K562 (cell line): ENCODE measurements around the gene RHEB. TPM values are rescaled to one million over a fixed set of nuclear protein-coding genes. Genes with fewer than 3 reads are reported as not detected.

Experiments used
- ATAC-seq: fragments of 200-7000 bp; cut with Tn5 transposase; 3 replicates; pipeline ENCODE4 v1.9.1; 2020; ENCODE audit warnings: moderate library complexity
- BruUV-seq: library from RNA; stranded (reverse); fragments of 400-500 nt; replicated peaks from 2 replicates; lab custom pipeline; 2021; lab: Mats Ljungman, UMichigan
- CTCF ChIA-PET: fragments of 300-600 bp; formaldehyde crosslinking; extraction: SDS; loops from one replicate; lab custom pipeline; 2021; ENCODE audit warnings: low intra/inter-chr PET ratio; lab: Yijun Ruan, JAX
- POLR2A ChIA-PET: fragments of 300-600, 350-650 bp; sonication (Branson Sonifier 250); formaldehyde crosslinking; extraction: SDS; loops from one replicate; lab custom pipeline; 2021; ENCODE audit warnings: antibody characterized with exemption, inconsistent platforms; lab: Yijun Ruan, JAX
- DNase-seq, 4 experiments: peaks; one replicate each; pipeline versions ENCODE4 v3.0.0 to v3.0.0-alpha.2; 2011 to 2018; ENCODE audit warnings: low spot score in 3 of 4, mixed read lengths in 3 of 4; ENCODE audit errors: extremely low read depth in 1 of 4
- FAIRE-seq: peaks from 2 replicates; lab custom pipeline; 2011; peaks lifted over from hg19 to GRCh38; lab: Jason Lieb, UNC
- H2AFZ ChIP-seq: 2 replicates; pipeline ENCODE4 v1.6.0; 2011; ENCODE audit warnings: low read depth, low read length, control low read depth, inconsistent platforms
- H3K27ac ChIP-seq: fragments of 200-600 bp; 3 replicates; pipeline ENCODE4 v1.8.0; 2011; ENCODE audit warnings: low read depth, mild to moderate bottlenecking, control low read depth, inconsistent platforms, low read length, moderate library complexity, mixed read lengths; ENCODE audit errors: extremely low read depth
- H3K27me3 ChIP-seq, 2 experiments: fragments of 300-600 bp in 1 of 2; 2 replicates in 1 of 2; 3 replicates in 1 of 2; pipeline versions ENCODE4 v1.6.0 to v1.8.0; 2011; ENCODE audit warnings: inconsistent platforms in 2 of 2, low read length in 2 of 2, mild to moderate bottlenecking in 1 of 2, mixed read lengths in 1 of 2, moderate library complexity in 1 of 2; ENCODE audit not compliant: control insufficient read depth in 2 of 2, insufficient read depth in 2 of 2
- H3K36me3 ChIP-seq: fragments of 300-600 bp; 3 replicates; pipeline ENCODE4 v1.8.0; 2011; ENCODE audit warnings: mild to moderate bottlenecking, low read length, inconsistent platforms; ENCODE audit not compliant: control insufficient read depth, insufficient read depth
- H3K4me1 ChIP-seq, 2 experiments: fragments of 200-600 bp in 1 of 2; replicated peaks in 1 of 2; 2 replicates in 1 of 2; 3 replicates in 1 of 2; pipeline versions ENCODE4 v1.5.1 to v1.8.0; 2011; ENCODE audit warnings: inconsistent platforms in 2 of 2, low read length in 2 of 2, mild to moderate bottlenecking in 1 of 2, mixed read lengths in 1 of 2, moderate library complexity in 1 of 2; ENCODE audit not compliant: control insufficient read depth in 2 of 2, insufficient read depth in 2 of 2
- H3K4me2 ChIP-seq: 2 replicates; pipeline ENCODE4 v1.6.1; 2011; ENCODE audit warnings: low read length, control low read depth, inconsistent platforms, mixed read lengths; ENCODE audit not compliant: insufficient read depth
- H3K4me3 ChIP-seq: fragments of 200-600 bp; sonication (generic), shearing (Covaris generic); 2 replicates; pipeline ENCODE4 v1.5.1; 2016; ENCODE audit warnings: control low read depth, inconsistent platforms
- H3K79me2 ChIP-seq: fragments of 200-600 bp; 3 replicates; pipeline ENCODE4 v1.8.0; 2011; ENCODE audit warnings: low read length, inconsistent platforms; ENCODE audit not compliant: control insufficient read depth, insufficient read depth
- H3K9ac ChIP-seq, 2 experiments: 2 replicates each; pipeline versions ENCODE4 v1.6.0 to v1.6.1; 2011; ENCODE audit warnings: low read depth in 2 of 2, low read length in 2 of 2, control low read depth in 1 of 2, inconsistent platforms in 1 of 2, mild to moderate bottlenecking in 1 of 2, mixed read lengths in 1 of 2; ENCODE audit not compliant: insufficient read depth in 1 of 2
- H3K9me1 ChIP-seq: one replicate; pipeline ENCODE4 v1.6.0; 2011; ENCODE audit warnings: inconsistent platforms, mild to moderate bottlenecking, low read length, moderate library complexity; ENCODE audit not compliant: control insufficient read depth, insufficient read depth
- H3K9me3 ChIP-seq: replicated peaks from 2 replicates; pipeline ENCODE4 v1.5.1; 2011; ENCODE audit warnings: low read depth, low read length, inconsistent platforms; ENCODE audit not compliant: control insufficient read depth, insufficient read depth
- H4K20me1 ChIP-seq: replicated peaks from 2 replicates; pipeline ENCODE4 v1.6.1; 2011; ENCODE audit warnings: low read length, inconsistent platforms, mixed read lengths; ENCODE audit not compliant: control insufficient read depth, insufficient read depth
- CAMTA2 ChIP-seq: fragments of 250-450 bp; sonication (Bioruptor Pico); conservative IDR thresholded peaks from 2 replicates; pipeline ENCODE4 v1.5.1; 2022
- CHCHD3 ChIP-seq: fragments of 250-450 bp; sonication (Bioruptor Pico); IDR thresholded peaks from 2 replicates; pipeline ENCODE4 v2.1.2; 2022; ENCODE audit warnings: mild to moderate bottlenecking
- DIDO1 ChIP-seq: fragments of 450-650 bp; IDR thresholded peaks from 2 replicates; pipeline ENCODE4 v1.6.1; 2016; ENCODE audit warnings: low read depth, missing biosample characterization, missing genetic modification characterization
- ESRRA ChIP-seq: fragments of 450-650 bp; IDR thresholded peaks from 2 replicates; pipeline ENCODE4 v1.6.1; 2014; ENCODE audit warnings: low read depth, mild to moderate bottlenecking, moderate library complexity, borderline replicate concordance
- POLR2H ChIP-seq: IDR thresholded peaks from 2 replicates; pipeline ENCODE4 v1.6.1; 2016; ENCODE audit warnings: missing genetic modification characterization, low read depth, mild to moderate bottlenecking, control low read depth, missing compliant biosample characterization, moderate library complexity
- RFX7 ChIP-seq: fragments of 250-450 bp; sonication (Bioruptor Pico); IDR thresholded peaks from 2 replicates; pipeline ENCODE4 v1.5.1; 2021; ENCODE audit warnings: mild to moderate bottlenecking
- ZNF224 ChIP-seq: sonication (generic); formaldehyde crosslinking; IDR thresholded peaks from 2 replicates; pipeline ENCODE4 v1.8.0; 2022; ENCODE audit warnings: mild to moderate bottlenecking, missing genetic modification reagents
- WGBS: fragments of 100-300 bp; shearing (Covaris generic); methylation state at CpG from one replicate; pipeline ENCODE4 v1.1.6; 2016; ENCODE audit warnings: low coverage, mixed read lengths; ENCODE audit not compliant: insufficient coverage; ENCODE audit errors: missing lambda C conversion rate; 5-methylcytosine and 5-hydroxymethylcytosine counted together
- in situ Hi-C: fragments of 300-500 bp; cut with MboI; formaldehyde crosslinking; loops from 4 replicates; pipeline ENCODE4 v1.15.0; 2018; ENCODE audit warnings: inconsistent platforms, mixed read lengths
- intact Hi-C: fragments of 100-400 bp; cut with micrococcal nuclease; formaldehyde crosslinking; loops from 2 replicates; pipeline ENCODE4 v1.14.2; 2022
- polyA plus RNA-seq, 8 experiments: library from polyadenylated mRNA; depleted of rRNA in 4 of 8; stranded (reverse) in 5 of 8; unstranded in 3 of 8; fragments of >200 nt; fragmentation: Nextera tagmentation in 2 of 8; fragmentation: Illumina TruSeq in 1 of 8; extraction: Ambion mirVana in 2 of 8; extraction: Trizol in 1 of 8; gene quantifications; 2 replicates each; pipeline versions ENCODE4 v1.2.1 to v1.2.3, GENCODE V29; 2011 to 2014; ENCODE audit warnings: inconsistent platforms in 1 of 8, missing spikeins in 1 of 8
- total RNA-seq, 7 experiments: library from RNA; depleted of rRNA in 6 of 7; stranded (reverse); fragments of >200 nt in 6 of 7; fragmentation: Illumina TruSeq in 2 of 7; extraction: Trizol in 2 of 7; gene quantifications; 2 replicates each; pipeline versions ENCODE4 v1.2.1 to v1.2.3, GENCODE V29; 2011 to 2021; ENCODE audit warnings: low replicate concordance in 1 of 7
- TF ChIP-seq, protein P1 (sequence below): sonication (generic); formaldehyde crosslinking; IDR thresholded peaks from 2 replicates; pipeline ENCODE4 v1.8.0; 2022; ENCODE audit warnings: missing genetic modification reagents, mild to moderate bottlenecking, moderate library complexity, borderline replicate concordance
- TF ChIP-seq, protein P2 (sequence below): IDR thresholded peaks from 2 replicates; pipeline ENCODE4 v1.6.1; 2014; ENCODE audit warnings: antibody characterized with exemption
- TF ChIP-seq, protein P3 (sequence below), 2 experiments: fragments of 450-650 bp; IDR thresholded peaks; 2 replicates each; pipeline ENCODE4 v1.6.1; 2018; ENCODE audit warnings: mild to moderate bottlenecking in 2 of 2, low read depth in 1 of 2; ENCODE audit not compliant: partially characterized antibody in 2 of 2
- TF ChIP-seq, protein P4 (sequence below): IDR thresholded peaks from 2 replicates; pipeline ENCODE4 v1.6.1; 2016; ENCODE audit warnings: missing genetic modification characterization, missing compliant biosample characterization

The RHEB gene
- total and polyA plus RNA-seq, 9 of the 15 experiments (the other 6 are each of a cell fraction or from before 2014, with no cell fraction given): 28.5 to 249 (median 182) TPM

DNA sequence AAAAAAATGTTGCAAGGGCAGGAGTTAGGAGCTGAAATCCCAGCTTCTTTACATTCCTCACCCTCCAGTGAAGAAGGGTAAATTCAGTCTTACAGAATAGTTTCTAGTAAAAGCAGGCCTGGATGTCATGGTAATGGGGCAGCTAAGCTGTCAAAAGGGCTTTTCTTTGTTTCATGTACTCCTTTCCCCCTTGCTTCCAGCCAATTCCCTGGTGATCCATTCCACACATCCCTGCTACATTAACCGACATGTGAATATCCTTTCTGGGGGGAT is 36.0 kb downstream of the RHEB start:
- H3K4me3 ChIP-seq: no peak overlapping the region
- no peak overlapping the region for H3K9ac ChIP-seq
- H3K36me3 ChIP-seq: peaks cover 95% of the 10 kb centered on the region
- H2AFZ ChIP-seq: no peak overlapping the region
- ChIA-PET CTCF (no interaction called here), POLR2A (interaction anchor here (0.6 to 1.1 kb wide), 3 partner anchors 13 to 271 kb away, joined by 3 read pairs; no protein-coding TSS in a partner anchor)
- H3K9me3 ChIP-seq: no peaks in the 10 kb centered on the region
- no peak for DNase-seq
- TSS peak; percentile 11 for BruUV-seq
- H3K27me3 ChIP-seq: no peaks in the 10 kb centered on the region
- no peaks in the 10 kb centered on the region for H3K9me1 ChIP-seq
- intact Hi-C loops (no loop called here), in situ Hi-C loops (no loop called here)
- no peaks in the 10 kb centered on the region; a peak in 1 of 5 replicates for H3K4me1 ChIP-seq
- no peak overlapping the region for H3K27ac ChIP-seq
- peaks cover 7% of the 10 kb centered on the region for H4K20me1 ChIP-seq
- ATAC-seq: no peak
- no peak overlapping the region for H3K4me2 ChIP-seq
- 95% methylated on average over 1 of the region's 1 CpG for WGBS
- peaks cover 76% of the 10 kb centered on the region for H3K79me2 ChIP-seq
- no peak for FAIRE-seq
- no peak for TF ChIP-seq CHCHD3 (CRISPR knock-in tag)
- TF ChIP-seq POLR2H (tag): no peak
- TF ChIP-seq RFX7 (CRISPR knock-in tag): no peak
- TF ChIP-seq, protein P1, sequence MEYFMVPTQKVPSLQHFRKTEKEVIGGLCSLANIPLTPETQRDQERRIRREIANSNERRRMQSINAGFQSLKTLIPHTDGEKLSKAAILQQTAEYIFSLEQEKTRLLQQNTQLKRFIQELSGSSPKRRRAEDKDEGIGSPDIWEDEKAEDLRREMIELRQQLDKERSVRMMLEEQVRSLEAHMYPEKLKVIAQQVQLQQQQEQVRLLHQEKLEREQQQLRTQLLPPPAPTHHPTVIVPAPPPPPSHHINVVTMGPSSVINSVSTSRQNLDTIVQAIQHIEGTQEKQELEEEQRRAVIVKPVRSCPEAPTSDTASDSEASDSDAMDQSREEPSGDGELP (CRISPR knock-in tag): no peak
- TF ChIP-seq, protein P2, sequence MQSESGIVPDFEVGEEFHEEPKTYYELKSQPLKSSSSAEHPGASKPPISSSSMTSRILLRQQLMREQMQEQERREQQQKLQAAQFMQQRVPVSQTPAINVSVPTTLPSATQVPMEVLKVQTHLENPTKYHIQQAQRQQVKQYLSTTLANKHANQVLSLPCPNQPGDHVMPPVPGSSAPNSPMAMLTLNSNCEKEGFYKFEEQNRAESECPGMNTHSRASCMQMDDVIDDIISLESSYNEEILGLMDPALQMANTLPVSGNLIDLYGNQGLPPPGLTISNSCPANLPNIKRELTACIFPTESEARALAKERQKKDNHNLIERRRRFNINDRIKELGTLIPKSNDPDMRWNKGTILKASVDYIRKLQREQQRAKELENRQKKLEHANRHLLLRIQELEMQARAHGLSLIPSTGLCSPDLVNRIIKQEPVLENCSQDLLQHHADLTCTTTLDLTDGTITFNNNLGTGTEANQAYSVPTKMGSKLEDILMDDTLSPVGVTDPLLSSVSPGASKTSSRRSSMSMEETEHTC: no peak
- TF ChIP-seq ESRRA: no peak
- no peak for TF ChIP-seq CAMTA2
- TF ChIP-seq, protein P3, sequence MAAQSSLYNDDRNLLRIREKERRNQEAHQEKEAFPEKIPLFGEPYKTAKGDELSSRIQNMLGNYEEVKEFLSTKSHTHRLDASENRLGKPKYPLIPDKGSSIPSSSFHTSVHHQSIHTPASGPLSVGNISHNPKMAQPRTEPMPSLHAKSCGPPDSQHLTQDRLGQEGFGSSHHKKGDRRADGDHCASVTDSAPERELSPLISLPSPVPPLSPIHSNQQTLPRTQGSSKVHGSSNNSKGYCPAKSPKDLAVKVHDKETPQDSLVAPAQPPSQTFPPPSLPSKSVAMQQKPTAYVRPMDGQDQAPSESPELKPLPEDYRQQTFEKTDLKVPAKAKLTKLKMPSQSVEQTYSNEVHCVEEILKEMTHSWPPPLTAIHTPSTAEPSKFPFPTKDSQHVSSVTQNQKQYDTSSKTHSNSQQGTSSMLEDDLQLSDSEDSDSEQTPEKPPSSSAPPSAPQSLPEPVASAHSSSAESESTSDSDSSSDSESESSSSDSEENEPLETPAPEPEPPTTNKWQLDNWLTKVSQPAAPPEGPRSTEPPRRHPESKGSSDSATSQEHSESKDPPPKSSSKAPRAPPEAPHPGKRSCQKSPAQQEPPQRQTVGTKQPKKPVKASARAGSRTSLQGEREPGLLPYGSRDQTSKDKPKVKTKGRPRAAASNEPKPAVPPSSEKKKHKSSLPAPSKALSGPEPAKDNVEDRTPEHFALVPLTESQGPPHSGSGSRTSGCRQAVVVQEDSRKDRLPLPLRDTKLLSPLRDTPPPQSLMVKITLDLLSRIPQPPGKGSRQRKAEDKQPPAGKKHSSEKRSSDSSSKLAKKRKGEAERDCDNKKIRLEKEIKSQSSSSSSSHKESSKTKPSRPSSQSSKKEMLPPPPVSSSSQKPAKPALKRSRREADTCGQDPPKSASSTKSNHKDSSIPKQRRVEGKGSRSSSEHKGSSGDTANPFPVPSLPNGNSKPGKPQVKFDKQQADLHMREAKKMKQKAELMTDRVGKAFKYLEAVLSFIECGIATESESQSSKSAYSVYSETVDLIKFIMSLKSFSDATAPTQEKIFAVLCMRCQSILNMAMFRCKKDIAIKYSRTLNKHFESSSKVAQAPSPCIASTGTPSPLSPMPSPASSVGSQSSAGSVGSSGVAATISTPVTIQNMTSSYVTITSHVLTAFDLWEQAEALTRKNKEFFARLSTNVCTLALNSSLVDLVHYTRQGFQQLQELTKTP (IDR thresholded peaks at IDR 0.05; ENCODE audit: low read depth in 1 of 2, partially characterized antibody in 2 of 2): no peak
- no peak for TF ChIP-seq DIDO1
- TF ChIP-seq, protein P4, sequence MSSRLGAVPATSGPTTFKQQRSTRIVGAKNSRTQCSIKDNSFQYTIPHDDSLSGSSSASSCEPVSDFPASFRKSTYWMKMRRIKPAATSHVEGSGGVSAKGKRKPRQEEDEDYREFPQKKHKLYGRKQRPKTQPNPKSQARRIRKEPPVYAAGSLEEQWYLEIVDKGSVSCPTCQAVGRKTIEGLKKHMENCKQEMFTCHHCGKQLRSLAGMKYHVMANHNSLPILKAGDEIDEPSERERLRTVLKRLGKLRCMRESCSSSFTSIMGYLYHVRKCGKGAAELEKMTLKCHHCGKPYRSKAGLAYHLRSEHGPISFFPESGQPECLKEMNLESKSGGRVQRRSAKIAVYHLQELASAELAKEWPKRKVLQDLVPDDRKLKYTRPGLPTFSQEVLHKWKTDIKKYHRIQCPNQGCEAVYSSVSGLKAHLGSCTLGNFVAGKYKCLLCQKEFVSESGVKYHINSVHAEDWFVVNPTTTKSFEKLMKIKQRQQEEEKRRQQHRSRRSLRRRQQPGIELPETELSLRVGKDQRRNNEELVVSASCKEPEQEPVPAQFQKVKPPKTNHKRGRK (tag): no peak
- no peak for TF ChIP-seq ZNF224
